ENCODE measurements around the gene ZBTB43.

Gene ZBTB43

GRCh38 chr9:126761274-126761673 lies 43.6 kb upstream of the ZBTB43 start:
- H3K36me3 ChIP-seq (ENCODE audit: control insufficient read depth, insufficient read depth, low read length), result no peaks in the 10 kb centered on the region
- no peaks in the 10 kb centered on the region for H3K27me3 ChIP-seq (replicated peaks; ENCODE audit: control insufficient read depth, insufficient read depth, low read length)
- H3K4me3 ChIP-seq (replicated peaks; ENCODE audit: low read depth, low read length), result no peak overlapping the region
- no peak for DNase-seq (ENCODE audit: extremely low read depth, insufficient read length)
- TF ChIP-seq CTCF (IDR thresholded peaks at IDR 0.05; ENCODE audit: insufficient read depth, low read length, poor library complexity, severe bottlenecking), result no peak

- H3K4me3 ChIP-seq (replicated peaks; ENCODE audit: low read depth, low read length), result no peak overlapping the region
- H3K36me3 ChIP-seq (ENCODE audit: control insufficient read depth, insufficient read depth, low read length), result no peaks in the 10 kb centered on the region
- no peaks in the 10 kb centered on the region for H3K27me3 ChIP-seq (replicated peaks; ENCODE audit: control insufficient read depth, insufficient read depth, low read length)
- DNase-seq (ENCODE audit: extremely low read depth, insufficient read length), result no peak
- no peak for TF ChIP-seq CTCF (IDR thresholded peaks at IDR 0.05; ENCODE audit: insufficient read depth, low read length, poor library complexity, severe bottlenecking)
Observed at GRCh38 chr9:126763130-126763764, 41.6 kb upstream of the ZBTB43 start.

- no peaks in the 10 kb centered on the region for H3K36me3 ChIP-seq (ENCODE audit: control insufficient read depth, insufficient read depth, low read length)
- TF ChIP-seq CTCF (IDR thresholded peaks at IDR 0.05; ENCODE audit: insufficient read depth, low read length, poor library complexity, severe bottlenecking), result peak; percentile 58
- no peaks in the 10 kb centered on the region for H3K27me3 ChIP-seq (replicated peaks; ENCODE audit: control insufficient read depth, insufficient read depth, low read length)
- no peak overlapping the region for H3K4me3 ChIP-seq (replicated peaks; ENCODE audit: low read depth, low read length)
- DNase-seq (ENCODE audit: extremely low read depth, insufficient read length), result no peak
Observed at GRCh38 chr9:126773004-126773607, 31.7 kb upstream of the ZBTB43 start.

- H3K27me3 ChIP-seq (replicated peaks; ENCODE audit: control insufficient read depth, insufficient read depth, low read length), result peaks cover 2% of the 10 kb centered on the region
- H3K36me3 ChIP-seq (ENCODE audit: control insufficient read depth, insufficient read depth, low read length), result no peaks in the 10 kb centered on the region
- no peak for DNase-seq (ENCODE audit: extremely low read depth, insufficient read length)
- H3K4me3 ChIP-seq (replicated peaks; ENCODE audit: low read depth, low read length), result no peak overlapping the region
- TF ChIP-seq CTCF (IDR thresholded peaks at IDR 0.05; ENCODE audit: insufficient read depth, low read length, poor library complexity, severe bottlenecking), result no peak
Observed at GRCh38 chr9:126775926-126776325, 28.9 kb upstream of the ZBTB43 start.

GRCh38 chr9:126777733-126778132 lies 27.1 kb upstream of the ZBTB43 start:
- H3K4me3 ChIP-seq (replicated peaks; ENCODE audit: low read depth, low read length), result no peak overlapping the region
- no peak for DNase-seq (ENCODE audit: extremely low read depth, insufficient read length)
- TF ChIP-seq CTCF (IDR thresholded peaks at IDR 0.05; ENCODE audit: insufficient read depth, low read length, poor library complexity, severe bottlenecking), result peak; percentile 22

More at GRCh38 chr9:126777733-126778132, 27.1 kb upstream of the ZBTB43 start:
- Histone ChIP-seq H3K36me3 (ENCODE audit: control insufficient read depth, insufficient read depth, low read length) (no peaks in the 10 kb centered on the region), H3K27me3 (replicated peaks; ENCODE audit: control insufficient read depth, insufficient read depth, low read length) (peaks cover 2% of the 10 kb centered on the region)

All from GM06990 (cell line).